SK-N-SH (cell line): ENCODE results near the gene P2RY8. TPM values are rescaled to one million over a fixed set of nuclear protein-coding genes. Genes with fewer than 3 reads are reported as not detected.

Source experiments
- CTCF ChIA-PET: fragments of 300-600, 350-600 bp; formaldehyde crosslinking; extraction: SDS; loops from one replicate; lab custom pipeline; 2021; lab: Yijun Ruan, JAX
- POLR2A ChIA-PET: fragments of 350-600 bp; sonication (Branson Sonifier 250); formaldehyde crosslinking; extraction: SDS; loops from one replicate; lab custom pipeline; 2020; ENCODE audit warnings: antibody characterized with exemption, inconsistent platforms; lab: Yijun Ruan, JAX
- DNase-seq: peaks from one replicate; pipeline ENCODE4 v3.0.0; 2012
- H2AFZ ChIP-seq: fragments of 200-600 bp; sonication (generic); 2 replicates; pipeline ENCODE4 v1.8.1; 2016; ENCODE audit warnings: antibody characterized with exemption, mild to moderate bottlenecking, low read depth
- H3F3A ChIP-seq: fragments of 200-600 bp; sonication (generic); replicated peaks from 2 replicates; pipeline ENCODE3; 2016; ENCODE audit warnings: antibody characterized with exemption, mild to moderate bottlenecking; ENCODE audit not compliant: insufficient read depth
- H3K27ac ChIP-seq, 2 experiments: fragments of 200-500 bp in 1 of 2; fragments of 200-600 bp in 1 of 2; sonication (Bioruptor generic) in 1 of 2; sonication (generic), shearing (Covaris generic) in 1 of 2; 2 replicates each; pipeline versions ENCODE4 v1.5.1 to v1.6.1; 2014 to 2016; ENCODE audit warnings: low read depth in 2 of 2, inconsistent platforms in 1 of 2, low read length in 1 of 2, mild to moderate bottlenecking in 1 of 2, mixed read lengths in 1 of 2
- H3K27me3 ChIP-seq: fragments of 200-600 bp; sonication (generic), shearing (Covaris generic); 2 replicates; pipeline ENCODE4 v1.6.1; 2016; ENCODE audit warnings: mixed run types; ENCODE audit not compliant: insufficient read depth
- H3K36me3 ChIP-seq, 2 experiments: fragments of 200-500 bp in 1 of 2; fragments of 200-600 bp in 1 of 2; sonication (Bioruptor generic) in 1 of 2; sonication (generic) in 1 of 2; replicated peaks in 1 of 2; 2 replicates each; pipeline versions ENCODE3 to v1.5.1; 2014 to 2016; ENCODE audit warnings: low read length in 1 of 2, mild to moderate bottlenecking in 1 of 2; ENCODE audit not compliant: insufficient read depth in 2 of 2, control insufficient read depth in 1 of 2
- H3K4me1 ChIP-seq, 2 experiments: fragments of 200-500 bp in 1 of 2; fragments of 200-600 bp in 1 of 2; sonication (Bioruptor generic) in 1 of 2; sonication (generic), shearing (Covaris generic) in 1 of 2; 2 replicates each; pipeline versions ENCODE4 v1.5.1 to v1.6.1; 2014 to 2016; ENCODE audit warnings: low read depth in 1 of 2, low read length in 1 of 2, mixed run types in 1 of 2; ENCODE audit not compliant: insufficient read depth in 2 of 2, control insufficient read depth in 1 of 2
- H3K4me2 ChIP-seq: fragments of 200-600 bp; sonication (generic), shearing (Covaris generic); 2 replicates; pipeline ENCODE4 v1.6.1; 2017; ENCODE audit warnings: mixed run types
- H3K4me3 ChIP-seq, 2 experiments: fragments of 200-500 bp in 1 of 2; fragments of 200-600 bp in 1 of 2; sonication (Bioruptor generic) in 1 of 2; sonication (generic), shearing (Covaris generic) in 1 of 2; 2 replicates each; pipeline versions ENCODE4 v1.5.1 to v1.8.1; 2014 to 2016; ENCODE audit warnings: low read depth in 2 of 2, inconsistent platforms in 1 of 2, low read length in 1 of 2, mild to moderate bottlenecking in 1 of 2, mixed read lengths in 1 of 2, moderate library complexity in 1 of 2
- H3K79me2 ChIP-seq: fragments of 200-600 bp; sonication (generic); 2 replicates; pipeline ENCODE4 v1.8.1; 2017; ENCODE audit warnings: mild to moderate bottlenecking; ENCODE audit not compliant: insufficient read depth
- H3K9ac ChIP-seq: fragments of 200-600 bp; sonication (generic); 2 replicates; pipeline ENCODE4 v1.6.1; 2017; ENCODE audit warnings: mixed run types
- H3K9me2 ChIP-seq: fragments of 200-600 bp; sonication (generic); 2 replicates; pipeline ENCODE4 v1.6.1; 2017; ENCODE audit warnings: mixed run types
- H3K9me3 ChIP-seq: fragments of 200-600 bp; sonication (generic); 2 replicates; pipeline ENCODE4 v1.6.1; 2017; ENCODE audit warnings: mixed run types, mild to moderate bottlenecking, moderate library complexity
- H4K20me1 ChIP-seq: fragments of 200-600 bp; sonication (generic); 2 replicates; pipeline ENCODE4 v1.6.1; 2017; ENCODE audit warnings: mild to moderate bottlenecking, mixed run types; ENCODE audit not compliant: insufficient read depth
- FOXJ3 ChIP-seq: sonication (generic); formaldehyde crosslinking; IDR thresholded peaks from 2 replicates; pipeline ENCODE4 v1.5.1; 2020; ENCODE audit warnings: mild to moderate bottlenecking, missing genetic modification reagents
- FOXM1 ChIP-seq: IDR thresholded peaks from 2 replicates; pipeline ENCODE4 v1.4.0; 2012; ENCODE audit warnings: low read depth, mild to moderate bottlenecking
- GABPA ChIP-seq: IDR thresholded peaks from 2 replicates; pipeline ENCODE4 v1.4.0; 2012; ENCODE audit warnings: low read depth, mild to moderate bottlenecking
- JUND ChIP-seq: IDR thresholded peaks from 2 replicates; pipeline ENCODE4 v1.4.0; 2012
- MEF2A ChIP-seq: IDR thresholded peaks from 2 replicates; pipeline ENCODE4 v1.4.0; 2012; ENCODE audit warnings: low read depth, borderline replicate concordance
- RAD21 ChIP-seq: IDR thresholded peaks from 2 replicates; pipeline ENCODE4 v1.6.1; 2012; ENCODE audit warnings: mild to moderate bottlenecking, low read length
- RCOR1 ChIP-seq: fragments of 150-350 bp; IDR thresholded peaks from 2 replicates; pipeline ENCODE4 v1.6.1; 2017; ENCODE audit warnings: antibody characterized with exemption, low read length
- RFX5 ChIP-seq: IDR thresholded peaks from 2 replicates; pipeline ENCODE4 v1.6.1; 2012; ENCODE audit warnings: mild to moderate bottlenecking, improper control_type of control experiment, low read length
- RXRA ChIP-seq: IDR thresholded peaks from 2 replicates; pipeline ENCODE4 v1.4.0; 2012; ENCODE audit warnings: low read depth, mild to moderate bottlenecking, borderline replicate concordance
- SIN3A ChIP-seq: IDR thresholded peaks from 2 replicates; pipeline ENCODE4 v1.6.1; 2012; ENCODE audit warnings: low read depth, mild to moderate bottlenecking, low read length, moderate library complexity, borderline replicate concordance
- SMC3 ChIP-seq: IDR thresholded peaks from 2 replicates; pipeline ENCODE4 v1.6.1; 2012; ENCODE audit warnings: low read depth, low read length, improper control_type of control experiment
- TAF1 ChIP-seq: IDR thresholded peaks from 2 replicates; pipeline ENCODE4 v1.6.1; 2012; ENCODE audit warnings: low read depth, mild to moderate bottlenecking, low read length, moderate library complexity, borderline replicate concordance
- TEAD4 ChIP-seq: IDR thresholded peaks from 2 replicates; pipeline ENCODE4 v1.4.0; 2012; ENCODE audit warnings: mild to moderate bottlenecking, borderline replicate concordance; ENCODE audit not compliant: insufficient read depth
- USF2 ChIP-seq: fragments of 150-350 bp; IDR thresholded peaks from 2 replicates; pipeline ENCODE4 v1.6.1; 2017; ENCODE audit warnings: antibody characterized with exemption, low read length, low read depth, borderline replicate concordance
- ZBTB33 ChIP-seq: IDR thresholded peaks from 2 replicates; pipeline ENCODE4 v1.4.0; 2012; ENCODE audit warnings: low read depth, borderline replicate concordance
- WGBS: methylation state at CpG from one replicate; pipeline ENCODE4 v1.1.6; 2017; ENCODE audit warnings: low lambda C conversion rate; 5-methylcytosine and 5-hydroxymethylcytosine counted together
- polyA plus RNA-seq, 3 experiments: library from polyadenylated mRNA; depleted of rRNA; stranded (reverse); fragments of >200 nt; gene quantifications; 2 replicates each; pipeline ENCODE4 v1.2.3, GENCODE V29; 2012
- TF ChIP-seq, protein P1 (sequence below): IDR thresholded peaks from 2 replicates; pipeline ENCODE4 v1.6.1; 2012; ENCODE audit warnings: mild to moderate bottlenecking, low read depth, low read length, moderate library complexity
- TF ChIP-seq, protein P2 (sequence below): IDR thresholded peaks from 2 replicates; pipeline ENCODE4 v1.4.0; 2012; ENCODE audit warnings: low read depth

Gene P2RY8
- polyA plus RNA-seq, 1 of the 3 experiments (the other 2 are of a cell fraction), result 0.08 TPM

DNA sequence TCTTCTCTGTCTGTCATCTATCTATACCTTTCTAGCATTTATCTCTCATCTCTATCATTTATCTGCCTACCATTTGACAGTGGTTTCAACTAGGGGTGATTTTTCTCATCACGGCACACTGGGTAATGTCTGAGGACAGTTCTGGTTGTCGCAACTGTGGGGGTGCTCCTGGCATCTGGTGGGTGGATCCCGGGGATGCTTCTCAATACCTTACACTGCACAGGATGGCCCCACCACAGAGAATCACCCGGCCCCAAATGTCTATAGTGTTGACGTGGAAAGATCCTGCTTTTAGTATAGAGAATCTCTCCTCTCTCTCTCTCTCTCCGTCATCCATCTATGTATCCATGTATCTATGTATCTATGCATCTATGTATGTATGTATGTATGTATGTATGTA is 7.2 kb downstream of the P2RY8 start:
- Histone ChIP-seq H3F3A (no peaks in the 10 kb centered on the region), H3K4me3 (no peak overlapping the region), H3K36me3 (no peaks in the 10 kb centered on the region)
- no peak for TF ChIP-seq JUND
- TF ChIP-seq RFX5, result no peak
- no peak for TF ChIP-seq FOXM1
- no peak for TF ChIP-seq RCOR1
- no peak for TF ChIP-seq FOXJ3 (CRISPR knock-in tag)
- no peak for TF ChIP-seq MEF2A
- TF ChIP-seq SIN3A, result no peak
- no peak for TF ChIP-seq TEAD4
- TF ChIP-seq TAF1, result no peak
- no peak for TF ChIP-seq RAD21
- no peak for TF ChIP-seq ZBTB33
- TF ChIP-seq, all 33 proteins: peak for 0
- CTCF ChIA-PET, result no interaction called here
- H3K9ac ChIP-seq, result no peak overlapping the region
- no peak overlapping the region for H3K4me2 ChIP-seq
- no peaks in the 10 kb centered on the region for H3K4me1 ChIP-seq
- no peak for DNase-seq
- no peaks in the 10 kb centered on the region for H3K9me3 ChIP-seq
- no peaks in the 10 kb centered on the region; the same call in 1 of the 2 replicates for H3K27me3 ChIP-seq
- H3K27ac ChIP-seq, result no peak overlapping the region
- no peak overlapping the region for H2AFZ ChIP-seq
- no peaks in the 10 kb centered on the region for H3K79me2 ChIP-seq
- 15% methylated on average over 6 of the region's 6 CpGs for WGBS
- POLR2A ChIA-PET, result no interaction called here
- no peaks in the 10 kb centered on the region for H3K9me2 ChIP-seq
- no peaks in the 10 kb centered on the region for H4K20me1 ChIP-seq

- no peaks in the 10 kb centered on the region for H3K4me1 ChIP-seq
- no peak overlapping the region for H3K4me3 ChIP-seq
- no peaks in the 10 kb centered on the region for H3K9me3 ChIP-seq
- H3K27me3 ChIP-seq, result no peaks in the 10 kb centered on the region; the same call in 1 of the 2 replicates
- no peak overlapping the region for H3K27ac ChIP-seq
- no peaks in the 10 kb centered on the region for H4K20me1 ChIP-seq
- H3K79me2 ChIP-seq, result no peaks in the 10 kb centered on the region
- CTCF ChIA-PET, result no interaction called here
- H3F3A ChIP-seq, result no peaks in the 10 kb centered on the region
- H2AFZ ChIP-seq, result no peak overlapping the region
- no peak for DNase-seq
- no peaks in the 10 kb centered on the region for H3K36me3 ChIP-seq
- H3K4me2 ChIP-seq, result no peak overlapping the region
- TF ChIP-seq SMC3 (no peak), USF2 (no peak), FOXM1 (no peak), JUND (no peak), RXRA (no peak), TEAD4 (no peak), TAF1 (no peak), GABPA (no peak), FOXJ3 (CRISPR knock-in tag) (no peak)
- TF ChIP-seq, protein P1, sequence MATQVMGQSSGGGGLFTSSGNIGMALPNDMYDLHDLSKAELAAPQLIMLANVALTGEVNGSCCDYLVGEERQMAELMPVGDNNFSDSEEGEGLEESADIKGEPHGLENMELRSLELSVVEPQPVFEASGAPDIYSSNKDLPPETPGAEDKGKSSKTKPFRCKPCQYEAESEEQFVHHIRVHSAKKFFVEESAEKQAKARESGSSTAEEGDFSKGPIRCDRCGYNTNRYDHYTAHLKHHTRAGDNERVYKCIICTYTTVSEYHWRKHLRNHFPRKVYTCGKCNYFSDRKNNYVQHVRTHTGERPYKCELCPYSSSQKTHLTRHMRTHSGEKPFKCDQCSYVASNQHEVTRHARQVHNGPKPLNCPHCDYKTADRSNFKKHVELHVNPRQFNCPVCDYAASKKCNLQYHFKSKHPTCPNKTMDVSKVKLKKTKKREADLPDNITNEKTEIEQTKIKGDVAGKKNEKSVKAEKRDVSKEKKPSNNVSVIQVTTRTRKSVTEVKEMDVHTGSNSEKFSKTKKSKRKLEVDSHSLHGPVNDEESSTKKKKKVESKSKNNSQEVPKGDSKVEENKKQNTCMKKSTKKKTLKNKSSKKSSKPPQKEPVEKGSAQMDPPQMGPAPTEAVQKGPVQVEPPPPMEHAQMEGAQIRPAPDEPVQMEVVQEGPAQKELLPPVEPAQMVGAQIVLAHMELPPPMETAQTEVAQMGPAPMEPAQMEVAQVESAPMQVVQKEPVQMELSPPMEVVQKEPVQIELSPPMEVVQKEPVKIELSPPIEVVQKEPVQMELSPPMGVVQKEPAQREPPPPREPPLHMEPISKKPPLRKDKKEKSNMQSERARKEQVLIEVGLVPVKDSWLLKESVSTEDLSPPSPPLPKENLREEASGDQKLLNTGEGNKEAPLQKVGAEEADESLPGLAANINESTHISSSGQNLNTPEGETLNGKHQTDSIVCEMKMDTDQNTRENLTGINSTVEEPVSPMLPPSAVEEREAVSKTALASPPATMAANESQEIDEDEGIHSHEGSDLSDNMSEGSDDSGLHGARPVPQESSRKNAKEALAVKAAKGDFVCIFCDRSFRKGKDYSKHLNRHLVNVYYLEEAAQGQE, result no peak
- TF ChIP-seq, protein P2, sequence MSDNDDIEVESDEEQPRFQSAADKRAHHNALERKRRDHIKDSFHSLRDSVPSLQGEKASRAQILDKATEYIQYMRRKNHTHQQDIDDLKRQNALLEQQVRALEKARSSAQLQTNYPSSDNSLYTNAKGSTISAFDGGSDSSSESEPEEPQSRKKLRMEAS, result no peak
- TF ChIP-seq, all 33 proteins: peak for 0
- Histone ChIP-seq H3K9ac (no peak overlapping the region), H3K9me2 (no peaks in the 10 kb centered on the region)
- 11% methylated on average over 1 of the region's 2 CpGs for WGBS
- POLR2A ChIA-PET, result no interaction called here
Measured at GRCh38 chrX:1529328-1529727, 7.7 kb downstream of the P2RY8 start.
